ENCODE data around the gene ZNF580. TPM values are rescaled to one million over a fixed set of nuclear protein-coding genes. Genes with fewer than 3 reads are reported as not detected.

The ZNF580 gene
- 16.5 and 55.3 TPM in 2 replicates for total RNA-seq (2014; rRNA removed; shearing (Covaris generic))
- 62.7 and 69.2 TPM in 2 replicates for polyA plus RNA-seq (2015; cell fraction: cytosol; rRNA removed)
- polyA plus RNA-seq (2015; cell fraction: nucleus; rRNA removed), result 34.6 and 36.2 TPM in 2 replicates

DNA sequence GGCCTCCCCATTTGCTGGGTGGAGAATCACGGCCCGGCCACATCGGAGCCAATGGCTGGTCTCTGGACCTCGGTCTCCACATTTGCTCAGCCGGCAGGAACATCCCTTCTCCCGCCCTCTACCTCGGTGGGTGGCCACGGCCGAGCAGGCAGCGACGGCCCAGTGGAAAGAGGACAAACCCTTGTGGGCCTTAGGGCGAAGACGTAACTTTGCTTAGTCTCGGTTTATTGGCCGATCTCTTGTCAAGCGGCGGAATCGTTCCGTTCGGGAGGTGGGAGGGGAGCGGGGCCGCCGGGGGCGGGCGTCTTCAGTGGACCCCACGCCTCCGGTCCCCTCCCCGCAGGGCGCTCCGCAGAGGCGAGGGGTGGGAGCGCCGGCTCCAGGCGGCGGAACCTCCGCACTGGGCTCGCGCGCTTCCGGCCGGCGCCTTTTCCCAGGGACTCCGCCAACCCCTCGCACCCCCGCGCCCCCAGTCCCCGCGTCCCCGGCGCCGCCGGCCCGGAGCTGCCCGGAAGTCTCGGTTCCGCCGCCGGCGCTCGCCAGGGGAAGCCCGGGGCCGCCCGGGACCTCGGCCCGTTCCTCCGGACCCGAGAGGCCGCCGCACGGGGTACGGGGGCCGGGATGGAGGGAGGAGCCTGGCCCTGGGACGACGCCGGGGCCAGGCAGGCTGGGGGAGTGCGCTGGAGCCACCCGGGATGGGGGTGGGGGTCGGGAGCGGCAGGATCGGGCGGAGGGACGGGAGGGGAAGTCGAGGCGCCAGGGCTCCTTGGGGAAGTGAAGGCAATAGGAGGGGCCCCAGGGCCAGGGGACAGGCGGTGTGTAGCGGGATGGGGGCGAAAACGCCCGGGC lies at the start of gene ZNF580:
Gene ZNF580, plus strand, starts transcription at position 426 of the 849 bp plus-strand sequence. CDS start 1,507 bp downstream, outside the sequence.
- DNase-seq (ENCODE audit: low read depth), result peak; percentile 60

- no peak for DNase-seq (ENCODE audit: low read depth)
Observed at GRCh38 chr19:55591555-55591954, 49.2 kb upstream of the ZNF580 start.

GRCh38 chr19:55592391-55593090 lies 48.3 kb upstream of the ZNF580 start:
- no peak for DNase-seq (ENCODE audit: low read depth)

DNA sequence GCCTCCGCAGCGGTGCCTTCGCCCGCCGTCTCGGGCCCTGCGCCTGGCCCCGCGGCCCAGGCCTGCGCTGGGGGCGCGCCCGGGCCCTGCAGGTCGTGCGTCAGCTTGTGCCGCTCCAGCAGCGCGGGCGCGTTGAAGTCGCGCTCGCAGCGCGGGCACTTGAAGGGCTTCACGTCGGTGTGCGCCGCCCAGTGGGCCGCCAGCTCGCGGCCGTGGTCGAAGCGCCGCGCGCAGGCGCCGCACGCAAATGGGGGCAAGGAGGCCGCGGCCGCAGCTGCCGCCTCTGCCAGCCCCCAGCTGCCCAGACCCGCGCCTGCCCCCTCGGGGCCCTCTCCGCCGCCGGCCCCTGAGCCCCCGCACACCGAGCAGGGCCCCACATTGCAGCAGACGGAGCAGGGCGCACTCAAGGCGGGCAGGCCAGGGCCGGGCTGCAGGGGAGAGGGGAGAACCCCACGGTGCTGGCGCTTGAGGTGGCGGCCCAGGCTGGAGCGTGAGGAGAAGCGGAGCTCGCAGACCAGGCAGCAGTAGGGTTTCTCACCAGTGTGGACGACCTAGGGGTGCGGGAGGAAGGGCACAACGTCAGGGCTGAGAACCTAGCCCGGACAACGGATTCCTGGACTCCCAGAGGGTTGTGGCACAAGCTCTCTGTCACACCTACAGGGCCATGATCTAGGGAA lies 47.6 kb upstream of the ZNF580 start:
- no peak for DNase-seq (ENCODE audit: low read depth)

GRCh38 chr19:55594996-55595545 lies 45.7 kb upstream of the ZNF580 start:
- no peak for DNase-seq (ENCODE audit: low read depth)

DNA sequence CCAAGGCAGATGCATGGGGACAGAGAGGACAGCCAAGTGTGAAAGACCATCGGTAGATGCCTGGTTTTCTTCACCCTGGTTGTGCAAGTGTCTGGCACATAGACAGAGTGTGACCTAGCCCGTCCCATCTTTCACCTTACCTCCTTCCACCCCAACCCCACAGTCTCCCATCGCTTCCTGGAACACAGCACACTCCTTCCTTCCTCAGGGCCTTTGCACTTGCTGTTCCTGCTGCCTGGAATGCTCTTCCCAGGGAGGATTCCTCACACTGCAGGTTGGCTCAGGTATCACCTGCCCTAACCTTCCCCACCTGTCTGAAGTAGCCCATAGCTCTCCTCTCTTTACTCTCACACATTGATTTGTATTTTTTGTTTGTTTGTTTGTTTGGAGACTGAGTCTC lies 44.5 kb upstream of the ZNF580 start:
- no peak for DNase-seq (ENCODE audit: low read depth)

DNA sequence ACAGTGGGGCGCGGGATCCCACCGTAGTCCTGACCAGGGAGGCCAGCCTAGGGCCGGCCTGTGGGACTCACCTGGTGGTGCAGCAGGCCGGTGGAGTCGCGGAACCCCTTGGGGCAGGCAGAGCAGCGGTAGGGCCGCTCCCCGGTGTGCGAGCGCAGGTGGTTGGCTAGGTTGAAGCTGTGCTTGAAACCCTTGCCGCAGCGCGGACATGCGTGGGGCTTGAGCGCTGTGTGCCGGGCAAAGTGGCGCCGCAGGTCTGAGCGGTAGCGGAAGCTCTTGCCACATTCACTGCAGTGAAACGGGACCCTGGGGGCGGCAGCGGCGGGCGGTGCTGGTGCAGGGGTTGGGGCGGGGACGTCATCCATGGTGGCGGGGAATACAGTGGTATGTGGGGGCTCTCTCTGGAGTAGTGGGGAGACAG lies 43.3 kb upstream of the ZNF580 start:
- DNase-seq (ENCODE audit: low read depth), result no peak

- no peak for DNase-seq (ENCODE audit: low read depth)
Observed at GRCh38 chr19:55598034-55598433, 42.8 kb upstream of the ZNF580 start.

DNA sequence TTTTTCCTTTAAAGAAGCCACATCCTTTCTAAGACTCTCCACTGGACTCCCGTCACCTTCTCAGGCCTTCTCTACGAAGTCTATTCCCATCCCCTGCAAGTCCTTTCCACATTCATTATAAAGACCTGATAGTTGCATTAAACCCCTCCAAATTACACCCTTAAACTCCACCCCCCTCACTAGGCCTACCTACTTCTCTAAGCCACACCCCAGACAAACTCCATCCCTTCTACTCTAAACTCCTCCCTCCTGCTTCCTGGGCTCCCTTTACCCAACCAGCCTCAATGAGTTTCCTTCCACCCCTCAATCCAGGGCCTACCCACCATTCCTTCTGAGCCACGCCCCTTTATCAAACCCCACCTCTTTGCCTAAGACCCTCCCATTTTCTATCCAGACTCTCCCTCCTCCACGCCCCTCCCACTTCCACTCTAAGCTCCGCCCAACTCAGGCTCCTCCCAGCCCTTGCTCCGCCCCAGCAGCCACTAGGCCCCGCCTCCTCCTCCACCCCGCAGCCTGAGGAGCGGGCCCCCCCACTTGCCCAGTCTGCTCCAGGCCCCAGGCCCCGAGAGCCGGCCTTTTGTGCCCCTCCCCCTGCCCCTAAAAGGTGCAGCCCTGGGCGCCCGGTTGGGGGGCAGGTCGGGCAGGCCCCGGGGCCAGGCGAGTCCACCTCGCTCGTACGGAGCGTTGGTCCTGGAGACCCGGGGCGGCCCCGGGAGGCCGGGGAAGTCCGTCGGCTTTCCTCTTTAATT lies 41.9 kb upstream of the ZNF580 start:
- DNase-seq (ENCODE audit: low read depth), result peak; percentile 97

DNA sequence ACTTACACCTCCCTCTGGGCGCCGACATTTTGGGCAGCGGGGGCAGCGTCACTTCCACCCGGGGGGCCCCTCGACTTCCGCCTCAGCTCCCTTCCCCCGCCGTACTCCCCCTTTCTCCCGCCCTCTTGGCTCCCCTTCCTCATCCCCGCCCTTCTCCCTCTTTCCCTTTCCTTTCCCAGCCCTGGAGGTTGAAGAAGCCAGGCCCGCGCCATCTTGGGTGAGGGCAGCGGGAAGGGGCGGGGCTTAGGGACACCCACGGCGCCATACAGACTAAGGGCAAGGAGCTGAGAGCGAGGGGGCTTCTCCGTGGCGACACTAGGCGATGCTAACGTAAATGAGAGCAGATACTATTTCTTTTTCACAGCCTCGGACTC lies 41.3 kb upstream of the ZNF580 start, which contains the start of gene FIZ1:
Gene FIZ1, minus strand, starts transcription at position 50 of the 374 bp plus-strand sequence. CDS start 1,652 bp downstream, outside the sequence.
- DNase-seq (ENCODE audit: low read depth), result peak; percentile 98

GRCh38 chr19:55599842-55600661 lies 40.8 kb upstream of the ZNF580 start, which contains the start of gene ZNF524:
TSS of gene ZNF524 (plus strand) at chr19:55600288. CDS start at chr19:55602113, 1,825 bp downstream.
- peak; percentile 49 for DNase-seq (ENCODE audit: low read depth)

DNA sequence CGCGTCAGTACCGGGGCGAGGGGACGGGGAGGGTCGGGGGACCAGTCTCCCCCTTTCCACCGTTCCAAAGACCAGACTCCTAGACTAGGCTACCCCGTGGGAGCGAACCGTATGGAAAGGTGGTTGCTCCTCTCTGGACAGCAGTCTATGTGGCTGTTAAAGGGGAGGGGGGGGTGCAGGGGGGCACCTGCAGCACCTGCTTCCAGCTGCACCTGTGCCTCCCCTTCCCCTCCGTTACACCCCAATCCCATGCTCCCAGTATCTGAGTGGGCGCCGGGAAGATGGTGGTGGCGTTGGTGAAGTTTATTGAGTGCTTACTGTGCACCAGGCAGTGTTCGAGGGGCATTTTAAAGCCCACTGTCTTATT lies 40.2 kb upstream of the ZNF580 start:
- DNase-seq (ENCODE audit: low read depth), result no peak

DNA sequence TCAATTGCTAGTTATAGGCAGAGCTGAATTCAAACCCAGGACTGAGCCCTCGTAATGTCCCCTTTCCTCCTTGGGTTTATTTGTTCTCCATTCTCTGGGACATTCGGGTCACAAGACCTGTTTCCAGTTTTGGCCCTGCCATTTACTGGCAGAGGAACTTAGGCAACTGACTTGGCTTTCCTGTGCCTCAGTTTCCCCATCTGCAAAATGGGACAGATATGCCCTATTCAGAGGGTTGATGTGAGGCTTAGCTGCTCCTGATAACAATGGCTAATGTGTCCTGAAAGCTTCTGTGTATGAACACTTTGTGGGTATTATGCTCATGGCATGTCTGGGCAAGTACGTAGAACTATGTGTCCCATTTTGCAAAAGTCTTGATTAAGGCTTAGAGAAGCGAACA lies 39.7 kb upstream of the ZNF580 start:
- DNase-seq (ENCODE audit: low read depth), result no peak

- no peak for DNase-seq (ENCODE audit: low read depth)
Observed at GRCh38 chr19:55602104-55603001, 38.4 kb upstream of the ZNF580 start.

DNA sequence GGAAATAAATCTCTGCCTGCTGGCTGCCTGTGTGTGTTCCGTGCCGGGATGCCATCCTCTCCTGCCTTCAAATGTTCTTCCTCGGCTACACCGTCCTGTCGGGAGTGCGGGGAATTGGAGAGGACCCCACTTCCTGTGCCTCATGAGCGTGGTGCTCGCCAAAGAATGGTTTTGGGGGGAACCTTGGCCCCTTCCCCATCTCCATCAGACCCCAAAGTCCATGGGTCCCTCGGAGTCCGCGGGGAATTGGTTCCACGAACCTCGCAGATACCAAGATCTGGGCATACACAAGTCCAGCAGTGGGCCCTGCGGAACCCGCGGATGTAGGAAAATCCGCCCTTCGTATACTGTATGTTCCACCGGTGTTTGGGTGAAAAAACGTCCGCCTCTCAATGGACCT lies 37.7 kb upstream of the ZNF580 start:
- no peak for DNase-seq (ENCODE audit: low read depth)

DNA sequence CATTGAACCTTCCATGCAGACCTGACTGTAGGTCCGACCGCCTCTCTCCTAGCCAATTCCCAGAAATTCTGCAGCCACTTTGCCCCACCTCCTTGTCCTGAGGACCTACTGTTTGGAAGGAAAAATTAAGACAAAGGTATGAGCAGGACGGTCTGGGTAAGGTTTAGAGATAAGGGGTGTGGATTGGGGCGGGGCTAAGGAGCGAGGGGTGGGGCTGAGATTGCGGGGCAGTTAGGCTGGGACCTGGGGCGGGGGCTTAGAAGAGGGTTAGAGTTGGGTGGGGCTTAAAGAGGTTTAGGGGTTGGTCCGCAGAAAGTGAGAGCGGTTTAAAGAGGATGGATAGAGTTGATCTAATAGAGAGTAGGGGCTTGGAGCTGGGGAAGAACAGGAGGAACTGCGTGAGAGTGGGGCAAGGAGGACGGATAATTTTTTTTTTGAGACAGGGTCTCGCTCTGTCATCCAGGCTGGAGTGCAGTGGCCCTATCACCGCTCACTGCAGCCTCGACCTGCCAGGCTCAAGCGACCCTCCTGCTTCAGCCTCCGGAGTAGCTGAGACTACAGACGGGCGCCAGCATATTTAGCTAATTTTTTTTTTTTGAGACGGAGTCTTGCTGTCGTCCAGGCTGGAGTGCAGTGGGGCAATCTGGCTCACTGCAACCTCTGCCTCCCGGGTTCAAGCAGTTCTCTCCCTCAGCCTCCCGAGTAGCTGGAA lies 37.1 kb upstream of the ZNF580 start:
- no peak for DNase-seq (ENCODE audit: low read depth)

DNA sequence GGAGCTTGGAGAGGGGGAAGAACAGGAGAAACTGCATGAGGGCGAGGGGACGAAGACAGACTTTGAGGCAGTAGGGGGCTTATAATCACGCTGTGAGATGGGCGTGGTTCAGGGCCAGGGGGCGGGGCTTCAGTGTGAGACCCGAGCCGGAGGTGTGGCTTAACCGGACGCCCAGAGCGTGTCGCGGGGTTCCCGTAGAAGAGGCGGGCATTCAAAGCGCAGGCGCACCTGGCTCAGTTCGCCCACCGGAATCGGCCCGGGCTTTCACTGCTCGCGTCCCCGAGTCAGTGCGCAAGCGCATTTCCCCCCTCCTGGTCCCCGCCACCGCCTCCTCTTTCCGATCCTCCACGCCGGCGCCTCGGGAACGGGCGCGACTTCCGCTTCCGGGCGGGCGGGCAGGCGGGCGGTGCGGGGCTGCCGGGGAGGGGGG lies 35.6 kb upstream of the ZNF580 start:
- peak; percentile 99 for DNase-seq (ENCODE audit: low read depth)

Data from HT1080 (cell line).